SK-N-MC (cell line): ENCODE results near the gene MAP7.

Experiments
- EZH2 ChIP-seq: fragments of 200-600 bp; sonication (generic); IDR thresholded peaks from one replicate; pipeline ENCODE4 v1.6.1; 2017; ENCODE audit warnings: antibody characterized with exemption
- POLR2AphosphoS5 ChIP-seq: IDR thresholded peaks from 2 replicates; pipeline ENCODE4 v1.6.1; 2012; ENCODE audit warnings: mild to moderate bottlenecking, low read depth, low read length, borderline replicate concordance

DNA sequence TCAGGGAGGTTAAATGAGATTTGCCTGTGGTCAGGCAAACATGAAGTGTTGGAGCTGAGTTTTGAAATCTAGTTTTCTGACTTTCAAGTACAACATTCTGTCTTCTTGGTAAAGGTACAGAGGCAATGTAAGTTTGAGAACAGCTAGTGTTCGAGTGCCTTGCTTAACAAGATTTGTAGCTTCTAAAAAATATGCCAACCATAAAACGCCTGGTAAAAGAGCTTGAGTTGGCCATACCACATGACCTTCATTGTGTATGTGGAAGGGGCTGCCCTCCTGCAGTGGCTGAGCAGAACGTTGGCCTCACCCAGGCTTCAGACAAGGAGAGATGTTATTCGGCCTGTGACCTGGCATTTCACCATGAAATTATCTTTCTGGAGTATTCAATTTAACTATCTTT, 86.5 kb downstream of the MAP7 start:
- no peak for TF ChIP-seq EZH2
- TF ChIP-seq POLR2AphosphoS5, result no peak
